ENCODE measurements around the gene TSC22D3.
A peak's percentile ranks its signal among the peaks of the same experiment; 100 is the strongest.

The TSC22D3 gene

GRCh38 chrX:107773206-107773605, 2.4 kb downstream of the TSC22D3 start:
- DNase-seq (ENCODE audit: low read depth) = no peak
- TF ChIP-seq, protein P1, sequence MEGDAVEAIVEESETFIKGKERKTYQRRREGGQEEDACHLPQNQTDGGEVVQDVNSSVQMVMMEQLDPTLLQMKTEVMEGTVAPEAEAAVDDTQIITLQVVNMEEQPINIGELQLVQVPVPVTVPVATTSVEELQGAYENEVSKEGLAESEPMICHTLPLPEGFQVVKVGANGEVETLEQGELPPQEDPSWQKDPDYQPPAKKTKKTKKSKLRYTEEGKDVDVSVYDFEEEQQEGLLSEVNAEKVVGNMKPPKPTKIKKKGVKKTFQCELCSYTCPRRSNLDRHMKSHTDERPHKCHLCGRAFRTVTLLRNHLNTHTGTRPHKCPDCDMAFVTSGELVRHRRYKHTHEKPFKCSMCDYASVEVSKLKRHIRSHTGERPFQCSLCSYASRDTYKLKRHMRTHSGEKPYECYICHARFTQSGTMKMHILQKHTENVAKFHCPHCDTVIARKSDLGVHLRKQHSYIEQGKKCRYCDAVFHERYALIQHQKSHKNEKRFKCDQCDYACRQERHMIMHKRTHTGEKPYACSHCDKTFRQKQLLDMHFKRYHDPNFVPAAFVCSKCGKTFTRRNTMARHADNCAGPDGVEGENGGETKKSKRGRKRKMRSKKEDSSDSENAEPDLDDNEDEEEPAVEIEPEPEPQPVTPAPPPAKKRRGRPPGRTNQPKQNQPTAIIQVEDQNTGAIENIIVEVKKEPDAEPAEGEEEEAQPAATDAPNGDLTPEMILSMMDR (conservative IDR thresholded peaks at IDR 0.05; ENCODE audit: low read depth, low read length) = no peak
- no peak overlapping the region for H3K4me3 ChIP-seq (ENCODE audit: low read depth, low read length)

DNA sequence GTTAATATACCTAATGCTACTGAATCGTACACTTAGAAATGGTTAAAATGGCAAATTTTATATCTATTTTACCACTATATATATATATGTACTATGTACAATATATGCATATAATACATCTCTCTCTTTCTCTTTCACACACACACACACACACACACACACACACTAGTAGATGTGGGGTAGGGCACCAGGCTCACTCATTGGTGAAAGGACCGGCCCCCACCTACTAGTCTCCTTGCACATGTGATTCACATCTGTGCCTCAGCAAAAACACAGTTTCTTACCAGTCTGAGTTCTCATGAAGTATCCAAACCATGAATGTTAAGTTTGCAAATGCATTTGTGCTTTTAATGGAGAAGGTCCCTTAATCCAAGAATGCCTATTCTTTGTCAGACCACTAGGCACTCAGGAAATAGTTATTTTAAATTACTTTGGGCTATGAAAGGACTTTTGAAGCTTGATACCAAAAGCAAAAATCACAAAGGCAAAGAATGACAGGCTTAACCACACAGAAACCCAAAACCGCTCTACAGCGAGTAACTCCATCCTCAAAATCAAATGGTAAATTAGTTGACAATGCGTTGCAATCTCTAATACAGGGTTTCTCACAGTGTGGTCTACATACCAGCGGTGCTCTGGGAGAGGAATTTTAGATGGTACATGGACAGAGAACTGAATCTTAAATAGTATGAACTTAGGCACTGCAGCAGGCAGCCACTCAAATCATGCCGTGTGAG, 5.8 kb downstream of the TSC22D3 start:
- TF ChIP-seq, protein P1 (conservative IDR thresholded peaks at IDR 0.05; ENCODE audit: low read depth, low read length) = no peak
- DNase-seq (ENCODE audit: low read depth) = no peak
- H3K4me3 ChIP-seq (ENCODE audit: low read depth, low read length) = no peak overlapping the region

GRCh38 chrX:107768051-107768450, 7.5 kb downstream of the TSC22D3 start:
- DNase-seq (ENCODE audit: low read depth) = no peak
- H3K4me3 ChIP-seq (ENCODE audit: low read depth, low read length) = no peak overlapping the region
- TF ChIP-seq, protein P1 (conservative IDR thresholded peaks at IDR 0.05; ENCODE audit: low read depth, low read length) = no peak

DNA sequence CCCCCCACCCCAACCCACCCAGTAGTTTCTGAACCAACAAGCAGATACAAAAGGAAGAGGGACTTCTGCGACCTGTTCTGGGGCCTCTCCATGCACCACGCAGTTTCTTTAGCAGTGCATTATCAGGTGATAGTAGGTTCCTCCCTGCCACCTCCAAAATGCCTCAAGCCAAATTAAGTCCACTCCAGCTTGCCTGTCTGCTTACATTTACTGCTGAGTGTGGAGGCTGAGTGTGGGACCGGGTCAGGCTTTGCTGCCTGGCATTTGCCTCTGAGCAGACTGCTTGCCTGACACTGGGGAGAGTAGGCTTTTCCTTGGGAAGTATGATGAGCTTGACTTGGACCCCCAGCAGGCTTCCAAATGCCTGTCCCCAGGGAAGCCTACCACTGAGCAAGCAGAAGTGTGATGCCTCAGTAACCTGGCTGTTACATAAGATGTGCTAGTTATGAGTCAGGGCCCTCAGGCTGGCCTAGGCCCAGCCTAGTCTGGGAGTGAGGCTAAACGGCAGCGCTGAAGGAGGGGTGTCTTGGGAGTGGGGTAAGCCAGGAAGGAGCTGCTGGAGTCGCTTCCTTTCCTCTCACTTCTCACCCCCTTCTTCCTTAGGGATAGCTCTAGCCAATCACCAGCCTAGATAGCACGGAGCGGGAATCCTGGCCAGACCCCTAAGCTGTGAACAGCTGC, 9.0 kb downstream of the TSC22D3 start:
- TF ChIP-seq, protein P1 (conservative IDR thresholded peaks at IDR 0.05; ENCODE audit: low read depth, low read length) = no peak
- no peak overlapping the region for H3K4me3 ChIP-seq (ENCODE audit: low read depth, low read length)
- peak; percentile 67 for DNase-seq (ENCODE audit: low read depth)

- H3K4me3 ChIP-seq (ENCODE audit: low read depth, low read length) = no peak overlapping the region
- TF ChIP-seq, protein P1 (conservative IDR thresholded peaks at IDR 0.05; ENCODE audit: low read depth, low read length) = no peak
- DNase-seq (ENCODE audit: low read depth) = no peak
These were observed 10.6 kb downstream of the TSC22D3 start for GRCh38 chrX:107764845-107765608.

- no peak overlapping the region for H3K4me3 ChIP-seq (ENCODE audit: low read depth, low read length)
- TF ChIP-seq, protein P1 (conservative IDR thresholded peaks at IDR 0.05; ENCODE audit: low read depth, low read length) = no peak
- no peak for DNase-seq (ENCODE audit: low read depth)
These were observed 11.9 kb downstream of the TSC22D3 start for GRCh38 chrX:107763647-107764046.

Data from choroid plexus epithelial cell (primary cell).